ENCODE results near the gene WDFY2.

The WDFY2 gene

GRCh38 chr13:51624695-51625345 lies 40.6 kb downstream of the WDFY2 start:
- no peak overlapping the region for H3K27ac ChIP-seq (ENCODE audit: low read depth, low read length)
- peaks cover 21% of the 10 kb centered on the region for H3K4me1 ChIP-seq (ENCODE audit: insufficient read depth, low read length)
- no peaks in the 10 kb centered on the region for H3K36me3 ChIP-seq (ENCODE audit: insufficient read depth, low read length)
- no peak overlapping the region for H3K9ac ChIP-seq (ENCODE audit: low read length)
- no peak overlapping the region for H3K4me3 ChIP-seq (ENCODE audit: low read depth in 1 of 2, low read length in 2 of 2)
- no peaks in the 10 kb centered on the region for H3K9me3 ChIP-seq (ENCODE audit: low read length)
- H3K27me3 ChIP-seq (ENCODE audit: control insufficient read depth in 1 of 2, insufficient read depth in 2 of 2, low read length in 2 of 2): no peaks in the 10 kb centered on the region

DNA sequence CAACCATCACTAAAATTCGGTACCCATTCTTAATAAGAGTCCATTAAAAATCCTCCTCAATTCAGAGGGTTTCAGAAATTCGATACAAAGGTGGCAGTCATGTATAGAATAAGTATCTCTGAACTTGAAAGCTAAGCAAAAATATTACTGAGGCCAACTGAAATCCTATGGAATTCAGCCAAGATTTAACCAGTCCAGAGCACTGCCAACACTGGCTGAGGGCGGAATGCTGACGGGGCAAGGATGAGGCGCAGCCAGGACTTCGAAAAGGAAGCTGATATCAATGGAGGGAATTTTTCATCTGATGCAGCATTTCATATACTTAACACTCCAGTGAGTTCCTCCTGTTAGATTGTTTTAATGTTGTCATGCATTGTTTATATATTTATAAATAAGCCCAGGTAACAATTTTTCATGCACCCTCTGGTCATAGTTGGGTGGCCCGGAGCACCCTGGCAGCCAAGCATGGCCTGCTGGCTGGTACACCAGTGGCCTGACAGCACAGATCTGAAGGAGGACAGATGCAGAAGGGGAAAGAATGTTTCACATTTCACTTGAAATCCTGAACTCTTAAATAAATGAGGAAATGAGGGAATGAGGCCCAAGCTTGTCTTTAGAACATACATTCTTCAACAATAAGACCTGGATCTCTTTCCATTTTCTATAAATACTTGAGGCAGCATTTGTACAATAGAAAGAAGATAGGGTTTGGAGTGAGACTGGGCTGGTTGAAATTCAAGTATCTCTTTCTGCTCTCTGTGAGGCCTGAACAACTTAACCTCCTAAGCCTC lies 41.5 kb downstream of the WDFY2 start:
- Histone ChIP-seq H3K27ac (ENCODE audit: low read depth, low read length) (no peak overlapping the region), H3K9ac (ENCODE audit: low read length) (no peak overlapping the region), H3K36me3 (ENCODE audit: insufficient read depth, low read length) (no peaks in the 10 kb centered on the region), H3K9me3 (ENCODE audit: low read length) (no peaks in the 10 kb centered on the region), H3K4me3 (ENCODE audit: low read depth in 1 of 2, low read length in 2 of 2) (no peak overlapping the region), H3K4me1 (ENCODE audit: insufficient read depth, low read length) (peaks cover 21% of the 10 kb centered on the region), H3K27me3 (ENCODE audit: control insufficient read depth in 1 of 2, insufficient read depth in 2 of 2, low read length in 2 of 2) (no peaks in the 10 kb centered on the region)

DNA sequence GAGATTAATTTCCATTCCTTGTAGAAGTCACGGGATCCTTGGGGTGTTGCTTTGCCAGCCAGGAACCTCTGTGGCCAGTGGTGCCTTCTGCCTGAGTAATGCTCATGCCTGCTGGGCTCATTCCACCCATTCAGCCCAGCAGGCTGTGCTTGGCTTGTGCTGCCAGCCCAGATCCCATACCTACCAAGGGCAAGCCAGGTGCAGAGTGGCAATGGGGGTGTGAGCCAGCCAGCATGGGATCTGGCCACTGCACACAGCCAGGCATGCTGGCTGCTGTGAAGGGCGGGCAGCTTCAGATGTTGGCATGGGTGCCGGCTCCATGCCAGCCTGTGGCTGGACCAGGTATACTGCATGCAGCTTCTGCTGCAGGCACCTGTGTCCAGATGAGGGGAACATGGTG lies 42.5 kb downstream of the WDFY2 start:
- peaks cover 21% of the 10 kb centered on the region for H3K4me1 ChIP-seq (ENCODE audit: insufficient read depth, low read length)
- no peaks in the 10 kb centered on the region for H3K27me3 ChIP-seq (ENCODE audit: control insufficient read depth in 1 of 2, insufficient read depth in 2 of 2, low read length in 2 of 2)
- H3K9ac ChIP-seq (ENCODE audit: low read length): no peak overlapping the region
- no peak overlapping the region for H3K27ac ChIP-seq (ENCODE audit: low read depth, low read length)
- no peak overlapping the region for H3K4me3 ChIP-seq (ENCODE audit: low read depth in 1 of 2, low read length in 2 of 2)
- no peaks in the 10 kb centered on the region for H3K9me3 ChIP-seq (ENCODE audit: low read length)
- no peaks in the 10 kb centered on the region for H3K36me3 ChIP-seq (ENCODE audit: insufficient read depth, low read length)

DNA sequence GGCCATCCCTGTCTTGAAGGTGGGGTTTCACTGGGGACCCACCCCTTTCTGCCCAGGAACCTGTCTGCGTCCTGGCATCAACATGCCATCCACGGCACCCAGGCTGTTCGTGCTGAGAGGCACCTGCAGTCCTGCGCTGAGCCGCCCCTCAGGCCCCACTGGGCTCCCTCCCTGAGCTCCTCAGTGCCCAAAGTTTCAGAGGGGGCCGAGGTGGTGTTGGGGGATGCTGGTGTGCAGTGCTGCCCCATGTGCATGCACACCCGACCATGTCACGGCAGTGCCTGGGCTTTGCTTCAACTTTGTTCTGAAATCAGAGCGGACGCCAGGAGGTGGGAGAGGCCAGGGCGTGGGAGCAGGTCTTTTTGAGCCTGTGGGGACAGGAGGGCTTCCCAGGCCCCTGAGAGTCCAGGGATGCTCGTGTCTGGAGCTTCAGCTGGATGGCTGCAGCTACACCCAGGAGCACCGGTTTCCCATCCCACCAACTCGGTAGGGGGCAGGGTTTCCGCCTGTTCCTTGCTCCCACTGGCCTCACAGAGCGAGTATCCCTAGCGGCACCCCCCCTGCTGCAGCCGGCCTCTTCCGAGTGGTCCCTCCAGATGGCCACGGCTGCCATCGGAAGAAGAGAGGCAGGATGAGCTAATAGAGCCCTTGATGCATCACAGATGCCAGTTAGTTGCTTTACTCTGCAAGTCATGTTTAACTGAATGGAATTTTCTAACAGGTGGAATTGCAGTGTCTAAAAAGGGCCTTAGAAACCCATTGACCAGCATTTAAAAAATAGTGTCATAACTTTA lies 44.0 kb downstream of the WDFY2 start:
- H3K36me3 ChIP-seq (ENCODE audit: insufficient read depth, low read length): no peaks in the 10 kb centered on the region
- no peaks in the 10 kb centered on the region for H3K9me3 ChIP-seq (ENCODE audit: low read length)
- no peak overlapping the region for H3K9ac ChIP-seq (ENCODE audit: low read length)
- H3K4me1 ChIP-seq (ENCODE audit: insufficient read depth, low read length): peaks cover 21% of the 10 kb centered on the region
- H3K4me3 ChIP-seq (ENCODE audit: low read depth in 1 of 2, low read length in 2 of 2): no peak overlapping the region
- no peak overlapping the region for H3K27ac ChIP-seq (ENCODE audit: low read depth, low read length)
- H3K27me3 ChIP-seq (ENCODE audit: control insufficient read depth in 1 of 2, insufficient read depth in 2 of 2, low read length in 2 of 2): no peaks in the 10 kb centered on the region

DNA sequence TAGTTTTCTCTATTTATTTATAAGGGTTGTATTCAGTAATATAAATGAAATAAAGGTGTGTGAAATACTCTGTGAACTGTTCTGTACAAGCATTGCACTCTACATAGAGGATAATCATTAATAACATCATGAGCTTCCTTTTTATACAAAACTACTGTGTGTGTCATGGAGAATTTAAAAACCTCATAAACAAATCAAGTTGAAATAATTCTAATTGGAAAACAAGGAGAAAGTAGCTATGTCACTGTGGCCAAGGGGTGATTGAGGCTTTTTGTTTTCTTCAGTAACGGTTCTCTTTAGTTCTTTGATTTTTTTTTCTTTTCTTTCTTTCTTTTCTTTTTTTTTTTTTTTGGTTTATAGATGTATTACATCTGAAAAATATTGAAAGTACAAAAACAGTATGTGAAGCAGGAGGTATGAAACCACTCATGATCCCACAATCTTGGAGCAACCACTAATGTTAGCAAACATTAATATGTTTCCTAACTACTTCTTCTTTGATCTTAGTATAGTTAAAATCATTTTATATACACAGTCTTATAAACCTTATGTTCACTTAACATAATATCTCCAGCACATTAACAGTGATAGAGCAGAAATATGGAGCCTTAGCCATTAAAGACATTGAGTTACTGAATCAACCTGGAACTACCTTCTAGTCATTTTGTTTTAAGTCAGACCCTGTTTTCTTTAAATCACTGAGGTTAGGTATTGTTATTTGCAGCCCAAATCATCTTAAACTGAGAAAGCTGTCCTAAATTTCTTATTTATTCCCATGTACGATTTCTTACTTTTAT lies 45.4 kb downstream of the WDFY2 start:
- peaks cover 21% of the 10 kb centered on the region for H3K4me1 ChIP-seq (ENCODE audit: insufficient read depth, low read length)

DNA sequence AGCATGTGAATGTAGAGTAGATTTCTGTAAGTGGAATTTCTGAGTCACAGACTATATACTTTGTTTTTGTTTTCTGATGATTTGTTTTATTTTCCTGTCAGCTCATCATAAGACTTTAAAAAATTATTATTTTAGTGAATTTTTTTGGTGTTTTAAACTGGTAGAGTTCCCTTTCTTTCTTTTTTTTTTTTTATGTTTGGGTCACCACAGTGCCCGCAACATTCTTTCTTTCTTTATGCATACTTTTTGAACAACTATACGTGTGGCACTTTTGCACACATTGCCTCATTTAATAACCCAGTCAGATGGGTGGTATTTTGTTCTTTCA lies 46.0 kb downstream of the WDFY2 start:
- Histone ChIP-seq H3K4me1 (ENCODE audit: insufficient read depth, low read length) (peaks cover 21% of the 10 kb centered on the region), H3K9me3 (ENCODE audit: low read length) (no peaks in the 10 kb centered on the region), H3K4me3 (ENCODE audit: low read depth in 1 of 2, low read length in 2 of 2) (no peak overlapping the region)

More for the DNA sequence above, 45.4 kb downstream of the WDFY2 start:
- no peaks in the 10 kb centered on the region for H3K9me3 ChIP-seq (ENCODE audit: low read length)
- H3K27me3 ChIP-seq (ENCODE audit: control insufficient read depth in 1 of 2, insufficient read depth in 2 of 2, low read length in 2 of 2): no peaks in the 10 kb centered on the region
- no peak overlapping the region for H3K9ac ChIP-seq (ENCODE audit: low read length)
- no peak overlapping the region for H3K4me3 ChIP-seq (ENCODE audit: low read depth in 1 of 2, low read length in 2 of 2)
- no peak overlapping the region for H3K27ac ChIP-seq (ENCODE audit: low read depth, low read length)
- H3K36me3 ChIP-seq (ENCODE audit: insufficient read depth, low read length): no peaks in the 10 kb centered on the region

DNA sequence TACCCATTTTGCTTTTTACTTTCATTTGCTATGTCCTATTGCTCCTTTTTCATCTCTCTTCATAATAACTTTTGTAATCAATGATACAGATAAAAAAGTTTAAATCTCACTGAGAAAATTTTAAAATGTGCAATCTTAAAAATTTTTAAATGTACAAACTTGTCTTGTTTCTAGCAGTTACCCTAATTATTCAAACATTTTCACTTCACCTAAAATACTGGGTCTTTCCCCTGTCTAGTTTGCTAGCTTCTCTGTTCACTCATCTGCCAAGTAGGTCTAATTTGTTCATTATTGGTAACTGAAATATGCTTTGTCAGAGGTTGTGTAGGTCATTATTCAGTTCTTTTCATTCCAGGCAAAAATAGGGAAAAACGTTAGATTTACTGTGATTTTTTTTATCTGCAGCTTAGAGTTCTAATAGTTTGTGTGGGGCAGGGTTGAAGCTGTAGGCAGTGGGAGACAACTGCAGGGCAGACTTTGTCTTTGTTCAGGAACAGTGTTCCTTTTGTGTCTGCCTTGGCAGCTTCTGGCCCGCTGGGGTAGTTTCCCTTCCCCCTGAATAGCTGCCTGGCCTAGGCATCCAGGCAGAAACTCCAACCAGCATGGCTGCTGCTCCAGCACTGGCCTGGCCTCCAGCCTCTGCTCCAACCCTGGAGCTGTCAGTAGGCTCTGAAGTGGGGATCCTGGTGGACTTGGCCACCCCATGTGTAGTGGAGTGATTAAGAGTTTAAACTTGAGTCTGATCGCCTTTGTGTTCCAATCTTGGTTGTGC lies 48.5 kb downstream of the WDFY2 start:
- Histone ChIP-seq H3K27ac (ENCODE audit: low read depth, low read length) (no peak overlapping the region), H3K4me3 (ENCODE audit: low read depth in 1 of 2, low read length in 2 of 2) (no peak overlapping the region), H3K9ac (ENCODE audit: low read length) (no peak overlapping the region)

More for the DNA sequence above, 46.0 kb downstream of the WDFY2 start:
- H3K36me3 ChIP-seq (ENCODE audit: insufficient read depth, low read length): no peaks in the 10 kb centered on the region
- no peak overlapping the region for H3K27ac ChIP-seq (ENCODE audit: low read depth, low read length)
- H3K9ac ChIP-seq (ENCODE audit: low read length): no peak overlapping the region
- no peaks in the 10 kb centered on the region for H3K27me3 ChIP-seq (ENCODE audit: control insufficient read depth in 1 of 2, insufficient read depth in 2 of 2, low read length in 2 of 2)

DNA sequence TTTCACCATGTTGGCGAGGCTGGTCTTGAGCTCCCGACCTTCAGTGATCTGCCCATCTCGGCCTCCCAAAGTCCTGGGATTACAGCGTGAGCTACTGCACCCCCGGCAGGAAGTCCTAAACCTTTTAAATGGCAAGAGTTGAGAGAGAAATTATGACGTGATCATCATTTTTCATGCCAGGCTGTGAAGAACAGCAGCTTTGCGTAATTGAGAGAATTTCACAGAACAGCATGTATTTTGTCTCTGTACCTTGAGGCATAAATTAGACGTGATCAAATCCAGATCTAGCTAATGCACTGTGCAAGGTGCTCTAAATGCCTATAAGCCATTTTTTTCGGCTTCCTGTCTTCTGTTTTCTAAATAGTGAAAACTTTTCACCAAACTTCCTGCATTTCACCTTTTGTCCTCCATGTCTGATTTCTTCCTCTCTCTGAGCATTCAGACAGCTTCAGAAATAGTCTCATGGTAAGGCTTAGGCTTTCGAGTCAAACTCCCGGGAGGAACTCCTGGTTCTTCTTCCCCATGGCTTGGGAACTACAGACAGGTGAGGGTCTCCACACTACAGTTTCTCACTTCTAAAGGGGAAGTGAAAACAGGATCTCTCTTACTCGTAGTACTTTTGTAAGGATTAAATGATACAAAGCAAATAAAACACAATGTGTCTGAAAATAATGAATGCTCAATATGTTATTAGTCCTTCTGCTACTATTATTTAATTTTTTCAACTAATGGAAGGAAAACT lies 51.0 kb downstream of the WDFY2 start:
- no peak overlapping the region for H3K27ac ChIP-seq (ENCODE audit: low read depth, low read length)
- no peaks in the 10 kb centered on the region for H3K9me3 ChIP-seq (ENCODE audit: low read length)
- no peak overlapping the region for H3K9ac ChIP-seq (ENCODE audit: low read length)
- no peaks in the 10 kb centered on the region for H3K4me1 ChIP-seq (ENCODE audit: insufficient read depth, low read length)
- no peaks in the 10 kb centered on the region for H3K36me3 ChIP-seq (ENCODE audit: insufficient read depth, low read length)
- no peak overlapping the region for H3K4me3 ChIP-seq (ENCODE audit: low read depth in 1 of 2, low read length in 2 of 2)
- H3K27me3 ChIP-seq (ENCODE audit: control insufficient read depth in 1 of 2, insufficient read depth in 2 of 2, low read length in 2 of 2): no peaks in the 10 kb centered on the region

More for the DNA sequence above, 48.5 kb downstream of the WDFY2 start:
- no peaks in the 10 kb centered on the region for H3K27me3 ChIP-seq (ENCODE audit: control insufficient read depth in 1 of 2, insufficient read depth in 2 of 2, low read length in 2 of 2)
- H3K36me3 ChIP-seq (ENCODE audit: insufficient read depth, low read length): no peaks in the 10 kb centered on the region
- peaks cover 6% of the 10 kb centered on the region for H3K4me1 ChIP-seq (ENCODE audit: insufficient read depth, low read length)
- H3K9me3 ChIP-seq (ENCODE audit: low read length): no peaks in the 10 kb centered on the region

DNA sequence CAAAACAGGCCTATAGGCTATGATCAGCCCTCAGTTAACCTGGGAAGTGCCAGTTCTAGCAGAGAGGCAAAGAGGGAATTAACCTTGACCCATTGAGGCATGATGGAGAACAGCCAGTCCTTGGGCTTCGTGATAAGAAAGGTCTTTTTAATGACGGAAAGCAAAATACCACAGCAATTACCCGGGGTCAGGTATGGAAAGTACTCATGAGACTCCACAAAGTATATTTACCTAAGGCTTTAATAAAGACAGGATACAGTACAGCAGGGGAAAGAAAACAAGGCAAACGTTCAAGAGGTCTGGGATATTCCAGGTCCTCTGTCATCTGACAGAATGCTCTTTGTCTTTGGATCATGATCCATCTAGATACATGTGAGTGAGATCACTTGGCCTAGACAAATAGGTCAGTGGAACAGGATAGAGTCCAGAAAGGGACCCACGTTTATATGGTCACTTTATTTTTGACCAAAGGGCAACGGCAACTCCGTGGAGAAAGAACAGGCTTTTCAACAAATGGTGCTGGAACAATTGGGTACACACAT lies 52.2 kb downstream of the WDFY2 start:
- no peaks in the 10 kb centered on the region for H3K4me1 ChIP-seq (ENCODE audit: insufficient read depth, low read length)
- H3K9ac ChIP-seq (ENCODE audit: low read length): no peak overlapping the region
- no peaks in the 10 kb centered on the region for H3K36me3 ChIP-seq (ENCODE audit: insufficient read depth, low read length)
- H3K27me3 ChIP-seq (ENCODE audit: control insufficient read depth in 1 of 2, insufficient read depth in 2 of 2, low read length in 2 of 2): no peaks in the 10 kb centered on the region
- H3K27ac ChIP-seq (ENCODE audit: low read depth, low read length): no peak overlapping the region
- H3K4me3 ChIP-seq (ENCODE audit: low read depth in 1 of 2, low read length in 2 of 2): no peak overlapping the region
- no peaks in the 10 kb centered on the region for H3K9me3 ChIP-seq (ENCODE audit: low read length)

DNA sequence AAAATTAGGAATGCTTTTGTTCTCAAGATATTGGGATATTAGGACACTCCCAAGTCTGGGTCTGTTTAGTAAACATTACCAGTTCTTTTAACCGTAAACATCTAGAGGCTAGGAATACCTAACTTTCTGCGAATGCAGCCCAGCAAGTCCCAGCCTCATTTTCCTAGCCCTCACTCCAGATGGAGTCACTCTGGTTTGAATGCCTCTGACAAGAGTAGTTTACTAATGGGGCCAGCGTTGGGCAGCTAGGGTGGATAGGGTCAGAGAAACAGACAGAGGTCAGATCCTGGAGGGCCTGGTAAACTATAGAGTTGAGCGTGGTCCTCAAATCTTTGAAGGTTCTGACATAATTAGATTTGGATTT lies 53.6 kb downstream of the WDFY2 start:
- H3K4me3 ChIP-seq (ENCODE audit: low read depth in 1 of 2, low read length in 2 of 2): no peak overlapping the region
- no peaks in the 10 kb centered on the region for H3K9me3 ChIP-seq (ENCODE audit: low read length)
- no peaks in the 10 kb centered on the region for H3K4me1 ChIP-seq (ENCODE audit: insufficient read depth, low read length)
- no peaks in the 10 kb centered on the region for H3K36me3 ChIP-seq (ENCODE audit: insufficient read depth, low read length)
- H3K9ac ChIP-seq (ENCODE audit: low read length): no peak overlapping the region
- H3K27me3 ChIP-seq (ENCODE audit: control insufficient read depth in 1 of 2, insufficient read depth in 2 of 2, low read length in 2 of 2): no peaks in the 10 kb centered on the region
- no peak overlapping the region for H3K27ac ChIP-seq (ENCODE audit: low read depth, low read length)
